K562 (cell line): Measurements from ENCODE around the gene HES4. TPM values are rescaled to one million over a fixed set of nuclear protein-coding genes. Genes with fewer than 3 reads are reported as not detected.
A peak's percentile ranks its signal among the peaks of the same experiment; 100 is the strongest.

Experiments
- ATAC-seq: fragments of 200-7000 bp; cut with Tn5 transposase; 3 replicates; pipeline ENCODE4 v1.9.1; 2020; ENCODE audit warnings: moderate library complexity
- BruUV-seq: library from RNA; stranded (reverse); fragments of 400-500 nt; replicated peaks from 2 replicates; lab custom pipeline; 2021; lab: Mats Ljungman, UMichigan
- CTCF ChIA-PET: fragments of 300-600 bp; formaldehyde crosslinking; extraction: SDS; loops from one replicate; lab custom pipeline; 2021; ENCODE audit warnings: low intra/inter-chr PET ratio; lab: Yijun Ruan, JAX
- POLR2A ChIA-PET: fragments of 300-600, 350-650 bp; sonication (Branson Sonifier 250); formaldehyde crosslinking; extraction: SDS; loops from one replicate; lab custom pipeline; 2021; ENCODE audit warnings: antibody characterized with exemption, inconsistent platforms; lab: Yijun Ruan, JAX
- DNase-seq, 4 experiments: peaks; one replicate each; pipeline versions ENCODE4 v3.0.0 to v3.0.0-alpha.2; 2011 to 2018; ENCODE audit warnings: low spot score in 3 of 4, mixed read lengths in 3 of 4; ENCODE audit errors: extremely low read depth in 1 of 4
- FAIRE-seq: peaks from 2 replicates; lab custom pipeline; 2011; peaks lifted over from hg19 to GRCh38; lab: Jason Lieb, UNC
- H2AFZ ChIP-seq: 2 replicates; pipeline ENCODE4 v1.6.0; 2011; ENCODE audit warnings: low read depth, low read length, control low read depth, inconsistent platforms
- H3K27ac ChIP-seq: fragments of 200-600 bp; 3 replicates; pipeline ENCODE4 v1.8.0; 2011; ENCODE audit warnings: low read depth, mild to moderate bottlenecking, control low read depth, inconsistent platforms, low read length, moderate library complexity, mixed read lengths; ENCODE audit errors: extremely low read depth
- H3K27me3 ChIP-seq, 2 experiments: fragments of 300-600 bp in 1 of 2; 2 replicates in 1 of 2; 3 replicates in 1 of 2; pipeline versions ENCODE4 v1.6.0 to v1.8.0; 2011; ENCODE audit warnings: inconsistent platforms in 2 of 2, low read length in 2 of 2, mild to moderate bottlenecking in 1 of 2, mixed read lengths in 1 of 2, moderate library complexity in 1 of 2; ENCODE audit not compliant: control insufficient read depth in 2 of 2, insufficient read depth in 2 of 2
- H3K36me3 ChIP-seq: fragments of 300-600 bp; 3 replicates; pipeline ENCODE4 v1.8.0; 2011; ENCODE audit warnings: mild to moderate bottlenecking, low read length, inconsistent platforms; ENCODE audit not compliant: control insufficient read depth, insufficient read depth
- H3K4me1 ChIP-seq, 2 experiments: fragments of 200-600 bp in 1 of 2; replicated peaks in 1 of 2; 2 replicates in 1 of 2; 3 replicates in 1 of 2; pipeline versions ENCODE4 v1.5.1 to v1.8.0; 2011; ENCODE audit warnings: inconsistent platforms in 2 of 2, low read length in 2 of 2, mild to moderate bottlenecking in 1 of 2, mixed read lengths in 1 of 2, moderate library complexity in 1 of 2; ENCODE audit not compliant: control insufficient read depth in 2 of 2, insufficient read depth in 2 of 2
- H3K4me2 ChIP-seq: 2 replicates; pipeline ENCODE4 v1.6.1; 2011; ENCODE audit warnings: low read length, control low read depth, inconsistent platforms, mixed read lengths; ENCODE audit not compliant: insufficient read depth
- H3K4me3 ChIP-seq: fragments of 200-600 bp; sonication (generic), shearing (Covaris generic); 2 replicates; pipeline ENCODE4 v1.5.1; 2016; ENCODE audit warnings: control low read depth, inconsistent platforms
- H3K79me2 ChIP-seq: fragments of 200-600 bp; 3 replicates; pipeline ENCODE4 v1.8.0; 2011; ENCODE audit warnings: low read length, inconsistent platforms; ENCODE audit not compliant: control insufficient read depth, insufficient read depth
- H3K9ac ChIP-seq, 2 experiments: 2 replicates each; pipeline versions ENCODE4 v1.6.0 to v1.6.1; 2011; ENCODE audit warnings: low read depth in 2 of 2, low read length in 2 of 2, control low read depth in 1 of 2, inconsistent platforms in 1 of 2, mild to moderate bottlenecking in 1 of 2, mixed read lengths in 1 of 2; ENCODE audit not compliant: insufficient read depth in 1 of 2
- H3K9me1 ChIP-seq: one replicate; pipeline ENCODE4 v1.6.0; 2011; ENCODE audit warnings: inconsistent platforms, mild to moderate bottlenecking, low read length, moderate library complexity; ENCODE audit not compliant: control insufficient read depth, insufficient read depth
- H3K9me3 ChIP-seq: replicated peaks from 2 replicates; pipeline ENCODE4 v1.5.1; 2011; ENCODE audit warnings: low read depth, low read length, inconsistent platforms; ENCODE audit not compliant: control insufficient read depth, insufficient read depth
- H4K20me1 ChIP-seq: replicated peaks from 2 replicates; pipeline ENCODE4 v1.6.1; 2011; ENCODE audit warnings: low read length, inconsistent platforms, mixed read lengths; ENCODE audit not compliant: control insufficient read depth, insufficient read depth
- RBFOX2 ChIP-seq: fragments of 200-400 bp; formaldehyde crosslinking; IDR thresholded peaks from 2 replicates; pipeline ENCODE4 v1.6.1; 2017; ENCODE audit warnings: low read depth, mild to moderate bottlenecking, low read length, moderate library complexity
- ZBTB33 ChIP-seq: sonication (generic); formaldehyde crosslinking; IDR thresholded peaks from 2 replicates; pipeline ENCODE4 v1.8.1; 2023; ENCODE audit warnings: mild to moderate bottlenecking, missing genetic modification reagents
- ZNF609 ChIP-seq: sonication (generic); formaldehyde crosslinking; IDR thresholded peaks from 2 replicates; pipeline ENCODE4 v1.8.1; 2023; ENCODE audit warnings: missing genetic modification reagents, mild to moderate bottlenecking, borderline replicate concordance
- WGBS: fragments of 100-300 bp; shearing (Covaris generic); methylation state at CpG from one replicate; pipeline ENCODE4 v1.1.6; 2016; ENCODE audit warnings: low coverage, mixed read lengths; ENCODE audit not compliant: insufficient coverage; ENCODE audit errors: missing lambda C conversion rate; 5-methylcytosine and 5-hydroxymethylcytosine counted together
- in situ Hi-C: fragments of 300-500 bp; cut with MboI; formaldehyde crosslinking; loops from 4 replicates; pipeline ENCODE4 v1.15.0; 2018; ENCODE audit warnings: inconsistent platforms, mixed read lengths
- intact Hi-C: fragments of 100-400 bp; cut with micrococcal nuclease; formaldehyde crosslinking; loops from 2 replicates; pipeline ENCODE4 v1.14.2; 2022
- polyA plus RNA-seq, 8 experiments: library from polyadenylated mRNA; depleted of rRNA in 4 of 8; stranded (reverse) in 5 of 8; unstranded in 3 of 8; fragments of >200 nt; fragmentation: Nextera tagmentation in 2 of 8; fragmentation: Illumina TruSeq in 1 of 8; extraction: Ambion mirVana in 2 of 8; extraction: Trizol in 1 of 8; gene quantifications; 2 replicates each; pipeline versions ENCODE4 v1.2.1 to v1.2.3, GENCODE V29; 2011 to 2014; ENCODE audit warnings: inconsistent platforms in 1 of 8, missing spikeins in 1 of 8
- total RNA-seq, 7 experiments: library from RNA; depleted of rRNA in 6 of 7; stranded (reverse); fragments of >200 nt in 6 of 7; fragmentation: Illumina TruSeq in 2 of 7; extraction: Trizol in 2 of 7; gene quantifications; 2 replicates each; pipeline versions ENCODE4 v1.2.1 to v1.2.3, GENCODE V29; 2011 to 2021; ENCODE audit warnings: low replicate concordance in 1 of 7

Gene HES4
- total and polyA plus RNA-seq, 9 of the 15 experiments (the other 6 are each of a cell fraction or from before 2014, with no cell fraction given): 0.21 to 43.7 (median 5.3) TPM; not detected in 2

DNA sequence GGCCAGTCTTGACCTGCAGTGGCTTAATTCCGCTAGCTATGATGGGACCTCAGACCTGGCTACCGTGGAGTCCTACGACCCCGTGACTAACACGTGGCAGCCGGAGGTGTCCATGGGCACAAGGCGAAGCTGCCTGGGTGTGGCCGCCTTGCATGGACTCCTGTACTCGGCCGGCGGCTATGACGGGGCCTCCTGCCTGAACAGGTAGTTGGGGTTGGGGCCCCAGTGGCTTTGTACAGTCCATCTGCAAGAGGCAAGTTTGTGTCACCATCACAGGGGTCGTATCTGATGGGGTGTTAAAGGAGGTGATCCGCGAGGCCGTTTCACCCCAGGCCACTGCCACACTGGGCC is 36.6 kb downstream of the HES4 start:
- Histone ChIP-seq H3K27ac (no peak overlapping the region), H4K20me1 (peaks cover 5% of the 10 kb centered on the region), H3K79me2 (peaks cover 22% of the 10 kb centered on the region), H3K4me3 (no peak overlapping the region), H3K36me3 (peaks cover 42% of the 10 kb centered on the region; the same call in 2 of the 3 replicates), H3K4me2 (no peak overlapping the region), H3K9me1 (no peaks in the 10 kb centered on the region), H3K9me3 (no peaks in the 10 kb centered on the region), H3K9ac (no peak overlapping the region), H3K27me3 (no peaks in the 10 kb centered on the region), H3K4me1 (peaks cover 20 to 87% of the 10 kb centered on the region in 2 experiments), H2AFZ (no peak overlapping the region)
- ChIA-PET CTCF (no interaction called here), POLR2A (no interaction called here)
- intact Hi-C loops: no loop called here
- FAIRE-seq (no peak), ATAC-seq (no peak), DNase-seq (no peak)
- WGBS: 92% methylated on average over 16 of the region's 16 CpGs
- in situ Hi-C loops: no loop called here
- TSS peak; percentile 34 for BruUV-seq
- TF ChIP-seq ZNF609 (CRISPR knock-in tag): no peak
- TF ChIP-seq ZBTB33 (CRISPR knock-in tag): peak; percentile 50; the same call in 1 of the 2 replicates
- 0 out of 2 replicates have a peak, but pooled peaks have one; percentile 12 for TF ChIP-seq RBFOX2
